ENCODE results near the gene FNBP1L.

DNA sequence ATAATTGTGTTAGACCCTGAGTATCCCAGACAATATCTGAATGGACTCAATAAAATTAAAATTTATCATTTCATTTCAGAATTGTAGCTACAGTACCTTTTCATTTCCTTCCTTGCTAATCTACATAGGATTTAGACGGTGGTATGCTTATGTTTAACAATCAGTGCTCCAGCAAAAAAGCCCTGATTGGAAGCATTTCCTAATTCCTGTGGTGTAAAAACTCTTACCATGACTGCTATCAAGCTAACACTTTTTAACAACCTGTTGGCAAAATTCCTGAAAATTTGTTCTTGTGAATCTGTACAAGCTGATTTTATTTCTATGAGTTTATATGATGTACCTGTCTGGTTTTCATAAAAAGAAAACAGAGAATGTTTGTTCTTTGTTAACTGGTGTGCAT lies 5.2 kb upstream of the FNBP1L start:
- TF ChIP-seq EZH2 (IDR thresholded peaks at IDR 0.05; ENCODE audit: insufficient read depth, low read length), result no peak
- TF ChIP-seq CTCF (IDR thresholded peaks at IDR 0.05; ENCODE audit: insufficient read depth, low read depth, low read length), result no peak

Data from astrocyte (in vitro differentiated cells and primary cell).